Vagina (tissue), 2 donors: ENCODE results near the gene SPPL2C. TPM values are rescaled to one million over a fixed set of nuclear protein-coding genes. Genes with fewer than 3 reads are reported as not detected.

Source experiments
- DNase-seq, 2 donors: peaks; one replicate each; pipeline ENCODE4 v3.0.0-alpha.2; 2017; ENCODE audit errors: extremely low spot score in 2 of 2
- H3K27ac ChIP-seq: fragments of 200-600 bp; sonication (generic); one replicate; pipeline ENCODE4 v1.5.1; 2019
- H3K27me3 ChIP-seq: fragments of 200-600 bp; sonication (generic); one replicate; pipeline ENCODE4 v1.5.1; 2019
- H3K36me3 ChIP-seq, 2 donors: fragments of 200-600 bp; sonication (generic); one replicate each; pipeline ENCODE4 v1.5.1; 2017 to 2019
- H3K4me1 ChIP-seq: fragments of 200-600 bp; sonication (generic); one replicate; pipeline ENCODE4 v1.5.1; 2019
- H3K4me3 ChIP-seq, 2 donors: fragments of 200-600 bp; sonication (generic); 1 replicate in 1 of 2; 2 replicates in 1 of 2; pipeline ENCODE4 v1.5.1; 2016 to 2019
- H3K9me3 ChIP-seq: fragments of 200-600 bp; sonication (generic); one replicate; pipeline ENCODE4 v1.5.1; 2019
- POLR2A ChIP-seq, 2 donors: fragments of 450-650 bp; IDR thresholded peaks; one replicate each; pipeline ENCODE4 v1.6.1; 2017; ENCODE audit warnings: antibody characterized with exemption in 2 of 2, mild to moderate bottlenecking in 2 of 2, moderate library complexity in 2 of 2
- POLR2AphosphoS5 ChIP-seq, 2 donors: sonication (generic); formaldehyde crosslinking; IDR thresholded peaks; one replicate each; pipeline ENCODE4 v1.9.0; 2017; ENCODE audit warnings: antibody characterized with exemption in 2 of 2, mild to moderate bottlenecking in 2 of 2, low read depth in 1 of 2; ENCODE audit not compliant: insufficient read depth in 1 of 2
- intact Hi-C: fragments of 100-400 bp; cut with DNase I; formaldehyde crosslinking; loops from one replicate; pipeline ENCODE4 v1.15.1; 2023
- total RNA-seq: library from RNA; depleted of rRNA; stranded (reverse); fragments of >200 nt; gene quantifications from one replicate; pipeline ENCODE4 v1.2.3, GENCODE V29; 2016
- TF ChIP-seq, protein P1 (sequence below), 3 experiments: fragments of 450-650 bp in 2 of 3; fragments of 200-600 bp in 1 of 3; sonication (generic) in 1 of 3; IDR thresholded peaks; one replicate each; pipeline ENCODE4 v1.5.1; 2017 to 2019; ENCODE audit warnings: antibody characterized with exemption in 3 of 3, mild to moderate bottlenecking in 2 of 3, moderate library complexity in 2 of 3

Gene SPPL2C
- total RNA-seq, 1 donor from 2014 or later: not detected

- Histone ChIP-seq H3K9me3 (no peaks in the 10 kb centered on the region), H3K27me3 (no peaks in the 10 kb centered on the region), H3K36me3 (no peaks in the 10 kb centered on the region), H3K27ac (no peak overlapping the region), H3K4me1 (no peaks in the 10 kb centered on the region), H3K4me3 (no peak overlapping the region)
- DNase-seq: no peak
- intact Hi-C loops: no loop called here
- TF ChIP-seq POLR2AphosphoS5 (IDR thresholded peaks at IDR 0.05; ENCODE audit: insufficient read depth in 1 of 2, low read depth in 1 of 2) (no peak), POLR2A (IDR thresholded peaks at IDR 0.05) (no peak)
- TF ChIP-seq, protein P1, sequence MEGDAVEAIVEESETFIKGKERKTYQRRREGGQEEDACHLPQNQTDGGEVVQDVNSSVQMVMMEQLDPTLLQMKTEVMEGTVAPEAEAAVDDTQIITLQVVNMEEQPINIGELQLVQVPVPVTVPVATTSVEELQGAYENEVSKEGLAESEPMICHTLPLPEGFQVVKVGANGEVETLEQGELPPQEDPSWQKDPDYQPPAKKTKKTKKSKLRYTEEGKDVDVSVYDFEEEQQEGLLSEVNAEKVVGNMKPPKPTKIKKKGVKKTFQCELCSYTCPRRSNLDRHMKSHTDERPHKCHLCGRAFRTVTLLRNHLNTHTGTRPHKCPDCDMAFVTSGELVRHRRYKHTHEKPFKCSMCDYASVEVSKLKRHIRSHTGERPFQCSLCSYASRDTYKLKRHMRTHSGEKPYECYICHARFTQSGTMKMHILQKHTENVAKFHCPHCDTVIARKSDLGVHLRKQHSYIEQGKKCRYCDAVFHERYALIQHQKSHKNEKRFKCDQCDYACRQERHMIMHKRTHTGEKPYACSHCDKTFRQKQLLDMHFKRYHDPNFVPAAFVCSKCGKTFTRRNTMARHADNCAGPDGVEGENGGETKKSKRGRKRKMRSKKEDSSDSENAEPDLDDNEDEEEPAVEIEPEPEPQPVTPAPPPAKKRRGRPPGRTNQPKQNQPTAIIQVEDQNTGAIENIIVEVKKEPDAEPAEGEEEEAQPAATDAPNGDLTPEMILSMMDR (IDR thresholded peaks at IDR 0.05): no peak
Observed at GRCh38 chr17:45870342-45870974, 25.8 kb downstream of the SPPL2C start.

DNA sequence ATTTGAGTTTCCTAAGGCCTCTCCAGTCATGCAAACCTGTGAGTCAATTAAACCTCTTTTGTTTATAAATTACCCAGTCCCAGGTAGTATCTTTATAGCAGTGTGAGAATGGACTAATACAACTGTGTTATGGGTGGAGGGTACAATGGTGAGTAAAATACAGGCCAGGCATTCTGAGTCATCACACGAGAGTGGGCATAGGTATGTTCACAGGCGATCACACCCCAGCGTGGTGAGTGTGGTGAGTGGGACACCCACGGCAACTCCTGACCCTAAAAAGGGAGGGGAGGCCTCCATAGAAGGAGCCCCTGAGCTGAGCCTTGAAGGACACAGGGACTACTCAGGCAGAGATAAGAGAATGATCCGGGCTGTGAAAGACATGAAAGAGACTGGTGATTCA lies 27.0 kb downstream of the SPPL2C start:
- H3K36me3 ChIP-seq: no peaks in the 10 kb centered on the region
- no peaks in the 10 kb centered on the region for H3K9me3 ChIP-seq
- H3K4me1 ChIP-seq: no peaks in the 10 kb centered on the region
- no peaks in the 10 kb centered on the region for H3K27me3 ChIP-seq
- intact Hi-C loops: no loop called here
- H3K4me3 ChIP-seq: no peak overlapping the region
- no peak for DNase-seq
- H3K27ac ChIP-seq: no peak overlapping the region
- TF ChIP-seq POLR2A (IDR thresholded peaks at IDR 0.05) (no peak), POLR2AphosphoS5 (IDR thresholded peaks at IDR 0.05; ENCODE audit: insufficient read depth in 1 of 2, low read depth in 1 of 2) (no peak)
- TF ChIP-seq, protein P1 (IDR thresholded peaks at IDR 0.05): no peak

GRCh38 chr17:45873728-45874127 lies 29.0 kb downstream of the SPPL2C start:
- H3K9me3 ChIP-seq: no peaks in the 10 kb centered on the region
- H3K4me1 ChIP-seq: no peaks in the 10 kb centered on the region
- H3K27ac ChIP-seq: no peak overlapping the region
- no peaks in the 10 kb centered on the region for H3K27me3 ChIP-seq
- TF ChIP-seq POLR2A (IDR thresholded peaks at IDR 0.05) (no peak), POLR2AphosphoS5 (IDR thresholded peaks at IDR 0.05; ENCODE audit: insufficient read depth in 1 of 2, low read depth in 1 of 2) (no peak)
- TF ChIP-seq, protein P1 (IDR thresholded peaks at IDR 0.05): no peak
- intact Hi-C loops: no loop called here
- DNase-seq: no peak
- no peaks in the 10 kb centered on the region for H3K36me3 ChIP-seq
- no peak overlapping the region for H3K4me3 ChIP-seq

GRCh38 chr17:45874151-45874550 lies 29.5 kb downstream of the SPPL2C start:
- Histone ChIP-seq H3K4me3 (no peak overlapping the region), H3K36me3 (no peaks in the 10 kb centered on the region), H3K4me1 (no peaks in the 10 kb centered on the region), H3K27ac (no peak overlapping the region), H3K9me3 (no peaks in the 10 kb centered on the region), H3K27me3 (no peaks in the 10 kb centered on the region)
- no peak for TF ChIP-seq POLR2A (IDR thresholded peaks at IDR 0.05)
- TF ChIP-seq, protein P1 (IDR thresholded peaks at IDR 0.05): no peak
- no peak for TF ChIP-seq POLR2AphosphoS5 (IDR thresholded peaks at IDR 0.05; ENCODE audit: insufficient read depth in 1 of 2, low read depth in 1 of 2)
- intact Hi-C loops: no loop called here
- no peak for DNase-seq

DNA sequence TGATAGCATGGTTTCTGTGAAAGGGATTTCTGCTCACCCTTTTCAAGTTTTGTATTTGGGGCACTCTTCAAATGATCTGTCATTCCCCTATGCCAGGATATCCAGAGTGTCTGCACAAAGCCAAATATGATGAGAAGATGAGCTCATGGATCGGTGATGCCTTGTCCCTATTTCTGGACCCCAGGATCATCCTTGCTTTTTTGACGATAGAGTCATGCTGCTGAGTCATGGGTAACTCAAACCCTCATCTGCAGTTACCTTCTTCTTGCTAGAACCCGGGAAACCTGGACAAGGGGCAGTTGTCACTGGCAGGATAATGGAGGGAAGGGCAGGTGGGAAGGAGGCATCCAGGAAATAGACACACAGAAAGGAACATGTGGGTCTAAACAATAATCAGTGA lies 31.9 kb downstream of the SPPL2C start:
- TF ChIP-seq, protein P1 (IDR thresholded peaks at IDR 0.05): no peak
- TF ChIP-seq POLR2AphosphoS5 (IDR thresholded peaks at IDR 0.05; ENCODE audit: insufficient read depth in 1 of 2, low read depth in 1 of 2) (no peak), POLR2A (IDR thresholded peaks at IDR 0.05) (no peak)
- Histone ChIP-seq H3K27me3 (no peaks in the 10 kb centered on the region), H3K4me3 (no peak overlapping the region), H3K4me1 (no peaks in the 10 kb centered on the region), H3K36me3 (no peaks in the 10 kb centered on the region), H3K27ac (no peak overlapping the region), H3K9me3 (no peaks in the 10 kb centered on the region)
- DNase-seq: no peak
- intact Hi-C loops: loop anchor here (5.0 kb wide), 1 partner anchor 1149 kb away; no protein-coding TSS in a partner anchor
